HG02973 (cell line): Measurements from ENCODE around the gene CFAP53.

Source experiments
- ATAC-seq: cut with Tn5 transposase; IDR thresholded peaks from one replicate; pipeline ENCODE4 v1.9.1; 2021; ENCODE audit warnings: moderate library complexity; ENCODE audit not compliant: unreplicated experiment

Gene CFAP53

GRCh38 chr18:50196261-50196660, 70.0 kb downstream of the CFAP53 start:
- ATAC-seq, result no peak

- no peak for ATAC-seq
Observed at GRCh38 chr18:50195689-50196088, 70.6 kb downstream of the CFAP53 start.

GRCh38 chr18:50194631-50195532, 71.4 kb downstream of the CFAP53 start, which contains the start of gene MYO5B:
Gene MYO5B, minus strand, starts transcription at chr18:50195147. Its CDS starts 354 bp downstream, at chr18:50194793.
- ATAC-seq, result peak; percentile 70

GRCh38 chr18:50193796-50194630, 72.3 kb downstream of the CFAP53 start:
- no peak for ATAC-seq

GRCh38 chr18:50192995-50193795, 73.1 kb downstream of the CFAP53 start:
- no peak for ATAC-seq

- ATAC-seq, result no peak
Observed at GRCh38 chr18:50190926-50191325, 75.4 kb downstream of the CFAP53 start.

GRCh38 chr18:50190236-50190635, 76.1 kb downstream of the CFAP53 start:
- no peak for ATAC-seq

GRCh38 chr18:50189160-50189559, 77.1 kb downstream of the CFAP53 start:
- ATAC-seq, result peak; percentile 56

GRCh38 chr18:50188652-50189051, 77.6 kb downstream of the CFAP53 start:
- ATAC-seq, result no peak

- no peak for ATAC-seq
Observed at GRCh38 chr18:50187659-50188058, 78.6 kb downstream of the CFAP53 start.

GRCh38 chr18:50186385-50186784, 79.9 kb downstream of the CFAP53 start:
- no peak for ATAC-seq

- no peak for ATAC-seq
Observed at GRCh38 chr18:50183556-50183955, 82.7 kb downstream of the CFAP53 start.

GRCh38 chr18:50182511-50182910, 83.8 kb downstream of the CFAP53 start:
- ATAC-seq, result no peak

- no peak for ATAC-seq
Observed at GRCh38 chr18:50181590-50181989, 84.7 kb downstream of the CFAP53 start.

- no peak for ATAC-seq
Observed at GRCh38 chr18:50179465-50179864, 86.8 kb downstream of the CFAP53 start.

GRCh38 chr18:50177294-50177992, 88.9 kb downstream of the CFAP53 start:
- no peak for ATAC-seq
